K562 (cell line): Measurements from ENCODE around the gene HOXD12. TPM values are rescaled to one million over a fixed set of nuclear protein-coding genes. Genes with fewer than 3 reads are reported as not detected.

Source experiments
- ATF7 ChIP-seq: fragments of 450-650 bp; IDR thresholded peaks from 2 replicates; pipeline ENCODE4 v1.7.1; 2014; ENCODE audit warnings: mild to moderate bottlenecking, moderate library complexity
- ELF4 ChIP-seq: fragments of 450-650 bp; formaldehyde crosslinking; IDR thresholded peaks from 2 replicates; pipeline ENCODE4 v1.4.0; 2022; ENCODE audit warnings: missing genetic modification characterization
- MAZ ChIP-seq, 2 experiments: fragments of 450-650 bp in 1 of 2; sonication (generic) in 1 of 2; formaldehyde crosslinking; IDR thresholded peaks in 1 of 2; conservative IDR thresholded peaks in 1 of 2; 2 replicates each; pipeline versions ENCODE4 v1.4.0 to v1.5.0; 2020; ENCODE audit warnings: mild to moderate bottlenecking in 1 of 2, missing genetic modification reagents in 1 of 2
- NR2C2 ChIP-seq, 2 experiments: fragments of 200-800 bp in 1 of 2; sonication (Bioruptor generic) in 1 of 2; sonication (generic) in 1 of 2; formaldehyde crosslinking in 1 of 2; IDR thresholded peaks; 2 replicates each; pipeline versions ENCODE4 v1.6.1 to v1.8.0; 2016 to 2022; ENCODE audit warnings: mild to moderate bottlenecking in 1 of 2, missing compliant biosample characterization in 1 of 2, missing genetic modification characterization in 1 of 2, missing genetic modification reagents in 1 of 2
- POLR2AphosphoS2 ChIP-seq: IDR thresholded peaks from 2 replicates; pipeline ENCODE4 v1.6.1; 2012; ENCODE audit warnings: low read length, improper control_type of control experiment
- ZFPM2 ChIP-seq: fragments of 250-450 bp; sonication (Bioruptor Pico); IDR thresholded peaks from 2 replicates; pipeline ENCODE4 v1.5.1; 2022; ENCODE audit warnings: mild to moderate bottlenecking
- ZNF589 ChIP-seq: fragments of 200-800 bp; sonication (Bioruptor generic); IDR thresholded peaks from 2 replicates; pipeline ENCODE4 v1.6.1; 2016; ENCODE audit warnings: low read depth, missing genetic modification characterization, missing compliant biosample characterization
- polyA plus RNA-seq, 8 experiments: library from polyadenylated mRNA; depleted of rRNA in 4 of 8; stranded (reverse) in 5 of 8; unstranded in 3 of 8; fragments of >200 nt; fragmentation: Nextera tagmentation in 2 of 8; fragmentation: Illumina TruSeq in 1 of 8; extraction: Ambion mirVana in 2 of 8; extraction: Trizol in 1 of 8; gene quantifications; 2 replicates each; pipeline versions ENCODE4 v1.2.1 to v1.2.3, GENCODE V29; 2011 to 2014; ENCODE audit warnings: inconsistent platforms in 1 of 8, missing spikeins in 1 of 8
- total RNA-seq, 7 experiments: library from RNA; depleted of rRNA in 6 of 7; stranded (reverse); fragments of >200 nt in 6 of 7; fragmentation: Illumina TruSeq in 2 of 7; extraction: Trizol in 2 of 7; gene quantifications; 2 replicates each; pipeline versions ENCODE4 v1.2.1 to v1.2.3, GENCODE V29; 2011 to 2021; ENCODE audit warnings: low replicate concordance in 1 of 7
- TF ChIP-seq, protein P1 (sequence below): sonication (generic); formaldehyde crosslinking; IDR thresholded peaks from 2 replicates; pipeline ENCODE4 v1.8.1; 2023; ENCODE audit warnings: mild to moderate bottlenecking, missing genetic modification reagents
- TF ChIP-seq, protein P2 (sequence below): sonication (generic); formaldehyde crosslinking; IDR thresholded peaks from 2 replicates; pipeline ENCODE4 v1.4.0; 2020; ENCODE audit warnings: mild to moderate bottlenecking, missing genetic modification reagents
- TF ChIP-seq, protein P3 (sequence below): fragments of 450-650 bp; conservative IDR thresholded peaks from 2 replicates; pipeline ENCODE4 v1.6.1; 2016; ENCODE audit warnings: missing genetic modification characterization, low read depth, mild to moderate bottlenecking, control low read depth, missing compliant biosample characterization
- TF ChIP-seq, protein P4 (sequence below): fragments of 150-350 bp; conservative IDR thresholded peaks from 2 replicates; pipeline ENCODE4 v1.6.1; 2014; ENCODE audit warnings: low read length
- TF ChIP-seq, protein P5 (sequence below), 2 experiments: IDR thresholded peaks in 1 of 2; conservative IDR thresholded peaks in 1 of 2; 2 replicates each; pipeline ENCODE4 v1.6.1; 2016; ENCODE audit warnings: low read depth in 2 of 2, mild to moderate bottlenecking in 1 of 2, missing compliant biosample characterization in 1 of 2, missing genetic modification characterization in 1 of 2, moderate library complexity in 1 of 2
- TF ChIP-seq, protein P6 (sequence below), 2 experiments: fragments of 450-650 bp in 1 of 2; sonication (generic) in 1 of 2; formaldehyde crosslinking; conservative IDR thresholded peaks; 2 replicates each; pipeline versions ENCODE4 v1.4.0 to v1.8.1; 2020 to 2022; ENCODE audit warnings: mild to moderate bottlenecking in 1 of 2, missing genetic modification reagents in 1 of 2

The HOXD12 gene
- total and polyA plus RNA-seq, 9 of the 15 experiments (the other 6 are each of a cell fraction or from before 2014, with no cell fraction given) = not detected

DNA sequence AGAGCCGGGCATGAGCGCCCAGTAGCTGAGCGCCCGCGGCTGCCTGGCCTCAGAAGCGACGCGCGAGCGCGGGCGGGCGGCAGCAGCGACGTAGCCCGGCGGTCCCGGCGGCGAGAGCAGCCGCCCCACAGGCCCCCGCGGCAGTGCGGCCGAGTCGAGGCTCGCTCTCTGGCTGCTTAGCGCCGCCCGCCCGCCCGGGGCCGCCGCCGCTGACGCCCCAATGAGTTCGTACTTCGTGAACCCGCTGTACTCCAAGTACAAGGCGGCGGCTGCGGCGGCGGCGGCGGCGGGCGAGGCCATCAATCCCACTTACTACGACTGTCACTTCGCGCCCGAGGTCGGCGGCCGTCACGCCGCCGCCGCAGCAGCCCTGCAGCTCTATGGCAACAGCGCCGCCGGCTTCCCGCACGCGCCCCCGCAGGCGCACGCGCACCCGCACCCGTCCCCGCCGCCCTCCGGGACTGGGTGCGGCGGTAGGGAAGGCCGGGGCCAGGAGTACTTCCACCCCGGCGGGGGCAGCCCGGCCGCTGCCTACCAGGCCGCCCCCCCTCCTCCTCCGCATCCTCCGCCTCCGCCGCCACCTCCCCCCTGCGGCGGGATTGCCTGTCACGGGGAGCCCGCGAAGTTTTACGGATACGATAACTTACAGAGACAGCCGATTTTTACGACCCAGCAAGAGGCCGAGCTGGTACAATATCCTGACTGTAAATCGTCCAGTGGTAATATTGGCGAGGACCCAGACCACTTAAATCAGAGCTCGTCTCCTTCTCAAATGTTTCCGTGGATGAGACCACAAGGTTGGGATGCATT, 30.8 kb downstream of the HOXD12 start (continued):
- TF ChIP-seq, protein P1, sequence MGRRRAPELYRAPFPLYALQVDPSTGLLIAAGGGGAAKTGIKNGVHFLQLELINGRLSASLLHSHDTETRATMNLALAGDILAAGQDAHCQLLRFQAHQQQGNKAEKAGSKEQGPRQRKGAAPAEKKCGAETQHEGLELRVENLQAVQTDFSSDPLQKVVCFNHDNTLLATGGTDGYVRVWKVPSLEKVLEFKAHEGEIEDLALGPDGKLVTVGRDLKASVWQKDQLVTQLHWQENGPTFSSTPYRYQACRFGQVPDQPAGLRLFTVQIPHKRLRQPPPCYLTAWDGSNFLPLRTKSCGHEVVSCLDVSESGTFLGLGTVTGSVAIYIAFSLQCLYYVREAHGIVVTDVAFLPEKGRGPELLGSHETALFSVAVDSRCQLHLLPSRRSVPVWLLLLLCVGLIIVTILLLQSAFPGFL = no peak
- no peak for TF ChIP-seq POLR2AphosphoS2
- TF ChIP-seq, protein P2, sequence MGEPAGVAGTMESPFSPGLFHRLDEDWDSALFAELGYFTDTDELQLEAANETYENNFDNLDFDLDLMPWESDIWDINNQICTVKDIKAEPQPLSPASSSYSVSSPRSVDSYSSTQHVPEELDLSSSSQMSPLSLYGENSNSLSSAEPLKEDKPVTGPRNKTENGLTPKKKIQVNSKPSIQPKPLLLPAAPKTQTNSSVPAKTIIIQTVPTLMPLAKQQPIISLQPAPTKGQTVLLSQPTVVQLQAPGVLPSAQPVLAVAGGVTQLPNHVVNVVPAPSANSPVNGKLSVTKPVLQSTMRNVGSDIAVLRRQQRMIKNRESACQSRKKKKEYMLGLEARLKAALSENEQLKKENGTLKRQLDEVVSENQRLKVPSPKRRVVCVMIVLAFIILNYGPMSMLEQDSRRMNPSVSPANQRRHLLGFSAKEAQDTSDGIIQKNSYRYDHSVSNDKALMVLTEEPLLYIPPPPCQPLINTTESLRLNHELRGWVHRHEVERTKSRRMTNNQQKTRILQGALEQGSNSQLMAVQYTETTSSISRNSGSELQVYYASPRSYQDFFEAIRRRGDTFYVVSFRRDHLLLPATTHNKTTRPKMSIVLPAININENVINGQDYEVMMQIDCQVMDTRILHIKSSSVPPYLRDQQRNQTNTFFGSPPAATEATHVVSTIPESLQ = no peak
- TF ChIP-seq MAZ (CRISPR knock-in tag; conservative IDR thresholded peaks at IDR 0.05 in 1 of 2, IDR thresholded peaks at IDR 0.05 in 1 of 2) = peak in 1 of 2 experiments; percentile 60; a peak in 2 of 4 replicates
- TF ChIP-seq, protein P3, sequence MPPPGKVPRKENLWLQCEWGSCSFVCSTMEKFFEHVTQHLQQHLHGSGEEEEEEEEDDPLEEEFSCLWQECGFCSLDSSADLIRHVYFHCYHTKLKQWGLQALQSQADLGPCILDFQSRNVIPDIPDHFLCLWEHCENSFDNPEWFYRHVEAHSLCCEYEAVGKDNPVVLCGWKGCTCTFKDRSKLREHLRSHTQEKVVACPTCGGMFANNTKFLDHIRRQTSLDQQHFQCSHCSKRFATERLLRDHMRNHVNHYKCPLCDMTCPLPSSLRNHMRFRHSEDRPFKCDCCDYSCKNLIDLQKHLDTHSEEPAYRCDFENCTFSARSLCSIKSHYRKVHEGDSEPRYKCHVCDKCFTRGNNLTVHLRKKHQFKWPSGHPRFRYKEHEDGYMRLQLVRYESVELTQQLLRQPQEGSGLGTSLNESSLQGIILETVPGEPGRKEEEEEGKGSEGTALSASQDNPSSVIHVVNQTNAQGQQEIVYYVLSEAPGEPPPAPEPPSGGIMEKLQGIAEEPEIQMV (tag) = no peak
- no peak for TF ChIP-seq NR2C2 (CRISPR knock-in tag; IDR thresholded peaks at IDR 0.05)
- TF ChIP-seq NR2C2 (tag; IDR thresholded peaks at IDR 0.05) = no peak
- TF ChIP-seq ZNF589 (CRISPR knock-in tag) = no peak
- no peak for TF ChIP-seq ELF4 (CRISPR knock-in tag)
- TF ChIP-seq ATF7 = 0 out of 2 replicates have a peak, but pooled peaks have one; percentile 14
- TF ChIP-seq, protein P4, sequence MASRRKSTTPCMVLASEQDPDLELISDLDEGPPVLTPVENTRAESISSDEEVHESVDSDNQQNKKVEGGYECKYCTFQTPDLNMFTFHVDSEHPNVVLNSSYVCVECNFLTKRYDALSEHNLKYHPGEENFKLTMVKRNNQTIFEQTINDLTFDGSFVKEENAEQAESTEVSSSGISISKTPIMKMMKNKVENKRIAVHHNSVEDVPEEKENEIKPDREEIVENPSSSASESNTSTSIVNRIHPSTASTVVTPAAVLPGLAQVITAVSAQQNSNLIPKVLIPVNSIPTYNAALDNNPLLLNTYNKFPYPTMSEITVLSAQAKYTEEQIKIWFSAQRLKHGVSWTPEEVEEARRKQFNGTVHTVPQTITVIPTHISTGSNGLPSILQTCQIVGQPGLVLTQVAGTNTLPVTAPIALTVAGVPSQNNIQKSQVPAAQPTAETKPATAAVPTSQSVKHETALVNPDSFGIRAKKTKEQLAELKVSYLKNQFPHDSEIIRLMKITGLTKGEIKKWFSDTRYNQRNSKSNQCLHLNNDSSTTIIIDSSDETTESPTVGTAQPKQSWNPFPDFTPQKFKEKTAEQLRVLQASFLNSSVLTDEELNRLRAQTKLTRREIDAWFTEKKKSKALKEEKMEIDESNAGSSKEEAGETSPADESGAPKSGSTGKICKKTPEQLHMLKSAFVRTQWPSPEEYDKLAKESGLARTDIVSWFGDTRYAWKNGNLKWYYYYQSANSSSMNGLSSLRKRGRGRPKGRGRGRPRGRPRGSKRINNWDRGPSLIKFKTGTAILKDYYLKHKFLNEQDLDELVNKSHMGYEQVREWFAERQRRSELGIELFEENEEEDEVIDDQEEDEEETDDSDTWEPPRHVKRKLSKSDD = no peak
- TF ChIP-seq, protein P5, sequence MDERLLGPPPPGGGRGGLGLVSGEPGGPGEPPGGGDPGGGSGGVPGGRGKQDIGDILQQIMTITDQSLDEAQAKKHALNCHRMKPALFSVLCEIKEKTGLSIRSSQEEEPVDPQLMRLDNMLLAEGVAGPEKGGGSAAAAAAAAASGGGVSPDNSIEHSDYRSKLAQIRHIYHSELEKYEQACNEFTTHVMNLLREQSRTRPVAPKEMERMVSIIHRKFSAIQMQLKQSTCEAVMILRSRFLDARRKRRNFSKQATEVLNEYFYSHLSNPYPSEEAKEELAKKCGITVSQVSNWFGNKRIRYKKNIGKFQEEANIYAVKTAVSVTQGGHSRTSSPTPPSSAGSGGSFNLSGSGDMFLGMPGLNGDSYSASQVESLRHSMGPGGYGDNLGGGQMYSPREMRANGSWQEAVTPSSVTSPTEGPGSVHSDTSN (CRISPR knock-in tag; IDR thresholded peaks at IDR 0.05; ENCODE audit: low read depth) = no peak
- TF ChIP-seq, protein P5 (tag; conservative IDR thresholded peaks at IDR 0.05; ENCODE audit: low read depth) = no peak
- TF ChIP-seq, protein P6, sequence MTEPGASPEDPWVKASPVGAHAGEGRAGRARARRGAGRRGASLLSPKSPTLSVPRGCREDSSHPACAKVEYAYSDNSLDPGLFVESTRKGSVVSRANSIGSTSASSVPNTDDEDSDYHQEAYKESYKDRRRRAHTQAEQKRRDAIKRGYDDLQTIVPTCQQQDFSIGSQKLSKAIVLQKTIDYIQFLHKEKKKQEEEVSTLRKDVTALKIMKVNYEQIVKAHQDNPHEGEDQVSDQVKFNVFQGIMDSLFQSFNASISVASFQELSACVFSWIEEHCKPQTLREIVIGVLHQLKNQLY (CRISPR knock-in tag; conservative IDR thresholded peaks at IDR 0.05) = no peak
- TF ChIP-seq ZFPM2 (CRISPR knock-in tag) = no peak
